Neural progenitor cell (in vitro differentiated cells): ENCODE measurements around the gene ERICH6. TPM values are rescaled to one million over a fixed set of nuclear protein-coding genes. Genes with fewer than 3 reads are reported as not detected.

Experiments
- DNase-seq: peaks from one replicate; pipeline ENCODE4 v3.0.0-alpha.2; 2016; ENCODE audit warnings: low spot score
- H2AFZ ChIP-seq: fragments of 200-600 bp; sonication (generic); replicated peaks from 2 replicates; pipeline ENCODE4 v1.6.1; 2016; ENCODE audit warnings: antibody characterized with exemption
- H3F3A ChIP-seq: fragments of 200-600 bp; sonication (generic); 2 replicates; pipeline ENCODE4 v1.6.1; 2016; ENCODE audit warnings: antibody characterized with exemption, low read depth
- H3K27ac ChIP-seq: fragments of 200-600 bp; sonication (generic); 2 replicates; pipeline ENCODE4 v1.5.1; 2016; ENCODE audit warnings: mild to moderate bottlenecking
- H3K27me3 ChIP-seq: fragments of 200-600 bp; sonication (generic); 2 replicates; pipeline ENCODE4 v1.6.1; 2016; ENCODE audit warnings: mild to moderate bottlenecking, moderate library complexity
- H3K36me3 ChIP-seq: fragments of 200-600 bp; sonication (generic); 2 replicates; pipeline ENCODE4 v1.5.1; 2016
- H3K4me1 ChIP-seq: fragments of 200-600 bp; sonication (generic); 2 replicates; pipeline ENCODE4 v1.6.1; 2016; ENCODE audit warnings: mixed run types
- H3K4me2 ChIP-seq: fragments of 200-600 bp; sonication (generic); 2 replicates; pipeline ENCODE4 v1.6.1; 2016
- H3K4me3 ChIP-seq: fragments of 200-600 bp; sonication (generic); 2 replicates; pipeline ENCODE4 v1.5.1; 2016
- H3K79me2 ChIP-seq: fragments of 200-600 bp; sonication (generic); 2 replicates; pipeline ENCODE4 v1.6.1; 2016; ENCODE audit warnings: low read depth
- H3K9ac ChIP-seq: fragments of 200-600 bp; sonication (generic); 2 replicates; pipeline ENCODE4 v1.6.1; 2016
- H3K9me3 ChIP-seq: fragments of 200-600 bp; sonication (generic); 2 replicates; pipeline ENCODE4 v1.5.1; 2016; ENCODE audit warnings: low read depth
- H4K20me1 ChIP-seq: fragments of 200-600 bp; sonication (generic); 2 replicates; pipeline ENCODE4 v1.6.1; 2016; ENCODE audit warnings: low read depth
- H3K27ac Mint-ChIP-seq: 3 replicates; pipeline ENCODE4 v1.8.0; 2021; ENCODE audit warnings: mixed read lengths
- H3K27me3 Mint-ChIP-seq: 2 replicates; pipeline ENCODE4 v1.8.0; 2022; ENCODE audit warnings: low read depth, mild to moderate bottlenecking, inconsistent platforms, moderate library complexity, mixed read lengths; ENCODE audit not compliant: insufficient read depth
- H3K36me3 Mint-ChIP-seq: 3 replicates; pipeline ENCODE4 v1.8.0; 2021; ENCODE audit warnings: mixed read lengths
- H3K4me1 Mint-ChIP-seq: 3 replicates; pipeline ENCODE4 v1.8.0; 2021; ENCODE audit warnings: mixed read lengths
- H3K4me3 Mint-ChIP-seq: 3 replicates; pipeline ENCODE4 v1.8.0; 2021; ENCODE audit warnings: mild to moderate bottlenecking, moderate library complexity, mixed read lengths
- H3K9me3 Mint-ChIP-seq: 3 replicates; pipeline ENCODE4 v1.8.0; 2020; ENCODE audit warnings: mixed read lengths
- CTCF ChIP-seq: fragments of 200-600 bp; sonication (generic); IDR thresholded peaks from 2 replicates; pipeline ENCODE4 v1.5.1; 2017; ENCODE audit warnings: antibody characterized with exemption, mild to moderate bottlenecking
- EZH2 ChIP-seq: fragments of 200-600 bp; sonication (generic); IDR thresholded peaks from 2 replicates; pipeline ENCODE4 v1.6.1; 2017; ENCODE audit warnings: antibody characterized with exemption, mild to moderate bottlenecking, moderate library complexity
- EZH2phosphoT487 ChIP-seq: fragments of 200-600 bp; sonication (generic); IDR thresholded peaks from 2 replicates; pipeline ENCODE4 v1.6.1; 2017; ENCODE audit warnings: antibody characterized with exemption
- total RNA-seq: library from RNA; depleted of rRNA; stranded (reverse); fragments of >200 nt; gene quantifications from 2 replicates; pipeline ENCODE4 v1.2.3, GENCODE V29; 2015; ENCODE audit warnings: low replicate concordance

Gene ERICH6
- total RNA-seq, 1 donor from 2014 or later = not detected

- Histone ChIP-seq H3K79me2 (no peaks in the 10 kb centered on the region), H2AFZ (no peak overlapping the region), H3K27me3 (no peaks in the 10 kb centered on the region), H3F3A (peaks cover 16% of the 10 kb centered on the region), H3K27ac (peak overlapping the region; percentile 56), H3K4me3 (no peak overlapping the region), H3K9me3 (no peaks in the 10 kb centered on the region), H4K20me1 (no peaks in the 10 kb centered on the region), H3K36me3 (no peaks in the 10 kb centered on the region), H3K4me2 (peak overlapping the region; percentile 1), H3K9ac (no peak overlapping the region), H3K4me1 (peaks cover 12% of the 10 kb centered on the region)
- no peaks in the 10 kb centered on the region for H3K9me3 Mint-ChIP-seq
- H3K36me3 Mint-ChIP-seq = peaks cover 10% of the 10 kb centered on the region
- no peak overlapping the region for H3K4me3 Mint-ChIP-seq
- TF ChIP-seq EZH2phosphoT487 (no peak), EZH2 (no peak), CTCF (no peak)
- H3K27me3 Mint-ChIP-seq = no peaks in the 10 kb centered on the region
- H3K27ac Mint-ChIP-seq = peak overlapping the region; percentile 76
- peak; percentile 13 for DNase-seq
- H3K4me1 Mint-ChIP-seq = peaks cover 21% of the 10 kb centered on the region
Observed at GRCh38 chr3:150635526-150635925, 68.2 kb downstream of the ERICH6 start.

GRCh38 chr3:150635076-150635475 is 68.6 kb downstream of the ERICH6 start:
- Mint-ChIP-seq H3K9me3 (no peaks in the 10 kb centered on the region), H3K4me3 (no peak overlapping the region), H3K36me3 (peaks cover 12% of the 10 kb centered on the region), H3K27me3 (no peaks in the 10 kb centered on the region), H3K27ac (peak overlapping the region; percentile 76), H3K4me1 (peaks cover 21% of the 10 kb centered on the region)
- Histone ChIP-seq H3K9ac (no peak overlapping the region), H3F3A (peaks cover 16% of the 10 kb centered on the region), H3K36me3 (no peaks in the 10 kb centered on the region), H3K27me3 (no peaks in the 10 kb centered on the region), H2AFZ (no peak overlapping the region), H3K9me3 (no peaks in the 10 kb centered on the region), H3K4me1 (peaks cover 12% of the 10 kb centered on the region), H3K79me2 (no peaks in the 10 kb centered on the region), H4K20me1 (no peaks in the 10 kb centered on the region), H3K27ac (peak overlapping the region; percentile 56), H3K4me2 (peak overlapping the region; percentile 1), H3K4me3 (no peak overlapping the region)
- no peak for TF ChIP-seq CTCF
- peak; percentile 53 for DNase-seq

- Mint-ChIP-seq H3K27me3 (no peaks in the 10 kb centered on the region), H3K27ac (no peak overlapping the region), H3K9me3 (no peaks in the 10 kb centered on the region), H3K36me3 (peaks cover 25% of the 10 kb centered on the region), H3K4me1 (peaks cover 21% of the 10 kb centered on the region), H3K4me3 (no peak overlapping the region)
- H2AFZ ChIP-seq = no peak overlapping the region
- peaks cover 16% of the 10 kb centered on the region for H3F3A ChIP-seq
- H4K20me1 ChIP-seq = peaks cover under 1% of the 10 kb centered on the region
- H3K36me3 ChIP-seq = peaks cover 14% of the 10 kb centered on the region
- H3K27ac ChIP-seq = no peak overlapping the region
- H3K27me3 ChIP-seq = no peaks in the 10 kb centered on the region
- H3K4me1 ChIP-seq = peaks cover 12% of the 10 kb centered on the region
- DNase-seq = no peak
- no peaks in the 10 kb centered on the region for H3K79me2 ChIP-seq
- H3K4me2 ChIP-seq = no peak overlapping the region
- TF ChIP-seq EZH2phosphoT487 (no peak), CTCF (no peak), EZH2 (no peak)
- no peaks in the 10 kb centered on the region for H3K9me3 ChIP-seq
- H3K9ac ChIP-seq = no peak overlapping the region
- H3K4me3 ChIP-seq = no peak overlapping the region
Observed at GRCh38 chr3:150631515-150632221, 72.1 kb downstream of the ERICH6 start.
